IMR-90 (cell line): ENCODE results near the gene FAM241A. TPM values are rescaled to one million over a fixed set of nuclear protein-coding genes. Genes with fewer than 3 reads are reported as not detected.

Experiments
- ATAC-seq: fragments of 200-7000 bp; cut with Tn5 transposase; 2 replicates; pipeline ENCODE4 v1.9.1; 2020; ENCODE audit warnings: low read depth, mild to moderate bottlenecking, moderate library complexity
- BruUV-seq: library from RNA; stranded (reverse); fragments of 400-500 nt; replicated peaks from 2 replicates; lab custom pipeline; 2021; lab: Mats Ljungman, UMichigan
- CTCF ChIA-PET: fragments of 300-600 bp; formaldehyde crosslinking; extraction: SDS; loops from one replicate; lab custom pipeline; 2021; ENCODE audit warnings: antibody characterized with exemption; lab: Yijun Ruan, JAX
- POLR2A ChIA-PET: fragments of 300-600 bp; sonication (Branson Sonifier 250); formaldehyde crosslinking; loops from one replicate; lab custom pipeline; 2022; ENCODE audit warnings: antibody characterized with exemption; ENCODE audit not compliant: unreplicated experiment; lab: Charles Lee
- DNase-seq: peaks from one replicate; pipeline ENCODE4 v3.0.0; 2013
- H2AFZ ChIP-seq: replicated peaks from 2 replicates; pipeline ENCODE3; 2013; ENCODE audit warnings: low read length, mild to moderate bottlenecking; ENCODE audit not compliant: poor library complexity
- H2AK5ac ChIP-seq: 2 replicates; pipeline ENCODE4 v1.6.1; 2013; ENCODE audit warnings: low read depth, low read length, inconsistent platforms
- H2AK9ac ChIP-seq: replicated peaks from 2 replicates; pipeline ENCODE3; 2013; ENCODE audit warnings: mild to moderate bottlenecking, low read depth, low read length, moderate library complexity; ENCODE audit not compliant: poor library complexity
- H2BK120ac ChIP-seq: 2 replicates; pipeline ENCODE4 v1.6.1; 2013; ENCODE audit warnings: low read depth, low read length, inconsistent platforms
- H2BK15ac ChIP-seq: 3 replicates; pipeline ENCODE4 v1.6.1; 2013; ENCODE audit warnings: low read depth, low read length, inconsistent platforms
- H2BK20ac ChIP-seq: 2 replicates; pipeline ENCODE4 v1.6.1; 2013; ENCODE audit warnings: low read depth, mild to moderate bottlenecking, inconsistent platforms, low read length, moderate library complexity
- H2BK5ac ChIP-seq: 2 replicates; pipeline ENCODE4 v1.6.1; 2013; ENCODE audit warnings: mild to moderate bottlenecking, low read depth, low read length, inconsistent platforms; ENCODE audit not compliant: poor library complexity, severe bottlenecking
- H3K14ac ChIP-seq: replicated peaks from 2 replicates; pipeline ENCODE4 v1.6.1; 2013; ENCODE audit warnings: low read depth, low read length, inconsistent platforms
- H3K18ac ChIP-seq: 2 replicates; pipeline ENCODE4 v1.6.1; 2013; ENCODE audit warnings: low read depth, low read length, control low read depth
- H3K23ac ChIP-seq: 2 replicates; pipeline ENCODE4 v1.6.1; 2013; ENCODE audit warnings: low read depth, low read length, inconsistent platforms
- H3K27ac ChIP-seq: 2 replicates; pipeline ENCODE4 v1.5.1; 2013; ENCODE audit warnings: mild to moderate bottlenecking, control low read depth, low read length; ENCODE audit not compliant: insufficient read depth
- H3K27me3 ChIP-seq: 2 replicates; pipeline ENCODE4 v1.6.1; 2013; ENCODE audit warnings: low read length; ENCODE audit not compliant: control insufficient read depth, insufficient read depth
- H3K36me3 ChIP-seq: 2 replicates; pipeline ENCODE4 v1.6.1; 2013; ENCODE audit warnings: low read length, mixed read lengths; ENCODE audit not compliant: control insufficient read depth, insufficient read depth
- H3K4ac ChIP-seq: 2 replicates; pipeline ENCODE4 v1.6.1; 2013; ENCODE audit warnings: low read depth, low read length, inconsistent platforms
- H3K4me1 ChIP-seq: 2 replicates; pipeline ENCODE4 v1.6.1; 2013; ENCODE audit warnings: low read length, mixed read lengths; ENCODE audit not compliant: control insufficient read depth, insufficient read depth
- H3K4me2 ChIP-seq: 2 replicates; pipeline ENCODE4 v1.6.1; 2013; ENCODE audit warnings: low read depth, mild to moderate bottlenecking, control low read depth, low read length, moderate library complexity
- H3K4me3 ChIP-seq: 2 replicates; pipeline ENCODE4 v1.5.1; 2013; ENCODE audit warnings: low read depth, mild to moderate bottlenecking, control low read depth, low read length, moderate library complexity; ENCODE audit not compliant: insufficient read depth
- H3K56ac ChIP-seq: 2 replicates; pipeline ENCODE4 v1.6.1; 2013; ENCODE audit warnings: low read length, inconsistent platforms; ENCODE audit not compliant: insufficient read depth; ENCODE audit errors: extremely low read depth
- H3K79me1 ChIP-seq, 2 experiments: 2 replicates each; pipeline ENCODE4 v1.6.1; 2013; ENCODE audit warnings: low read length in 2 of 2, inconsistent platforms in 1 of 2, low read depth in 1 of 2
- H3K9ac ChIP-seq: 2 replicates; pipeline ENCODE4 v1.6.1; 2013; ENCODE audit warnings: low read depth, low read length, control low read depth
- H3K9me1 ChIP-seq: 2 replicates; pipeline ENCODE4 v1.6.1; 2013; ENCODE audit warnings: low read length, inconsistent platforms; ENCODE audit not compliant: insufficient read depth
- H3K9me3 ChIP-seq: 2 replicates; pipeline ENCODE4 v1.6.1; 2013; ENCODE audit warnings: low read length; ENCODE audit not compliant: control insufficient read depth, insufficient read depth
- H4K20me1 ChIP-seq: 2 replicates; pipeline ENCODE4 v1.6.1; 2013; ENCODE audit warnings: low read length, inconsistent platforms; ENCODE audit not compliant: insufficient read depth
- H4K5ac ChIP-seq: 2 replicates; pipeline ENCODE4 v1.6.1; 2013; ENCODE audit warnings: mild to moderate bottlenecking, low read depth, low read length, control low read depth
- H4K8ac ChIP-seq, 2 experiments: 2 replicates each; pipeline ENCODE4 v1.6.1; 2013; ENCODE audit warnings: low read depth in 2 of 2, low read length in 2 of 2, control low read depth in 1 of 2, inconsistent platforms in 1 of 2
- H4K91ac ChIP-seq: 2 replicates; pipeline ENCODE4 v1.6.1; 2013; ENCODE audit warnings: low read depth, low read length, inconsistent platforms; ENCODE audit not compliant: insufficient read depth
- ELK1 ChIP-seq: fragments of 150-350 bp; IDR thresholded peaks from 2 replicates; pipeline ENCODE4 v1.6.1; 2016; ENCODE audit warnings: low read depth, mild to moderate bottlenecking, low read length, moderate library complexity, borderline replicate concordance
- FOS ChIP-seq: fragments of 150-350 bp; IDR thresholded peaks from 2 replicates; pipeline ENCODE4 v1.6.1; 2016; ENCODE audit warnings: low read depth, low read length
- MAZ ChIP-seq: IDR thresholded peaks from 2 replicates; pipeline ENCODE4 v1.6.1; 2012; ENCODE audit warnings: low read depth, mild to moderate bottlenecking, low read length, improper control_type of control experiment, moderate library complexity, borderline replicate concordance
- POLR2A ChIP-seq: IDR thresholded peaks from 2 replicates; pipeline ENCODE4 v1.6.1; 2012; ENCODE audit warnings: mild to moderate bottlenecking, low read depth, low read length
- RCOR1 ChIP-seq: IDR thresholded peaks from 2 replicates; pipeline ENCODE4 v1.6.1; 2012; ENCODE audit warnings: mild to moderate bottlenecking, low read length, improper control_type of control experiment; ENCODE audit not compliant: insufficient replicate concordance
- RFX5 ChIP-seq: IDR thresholded peaks from 2 replicates; pipeline ENCODE4 v1.8.0; 2012; ENCODE audit warnings: low read depth, mild to moderate bottlenecking, low read length, moderate library complexity
- dilution Hi-C: fragments of 300-500 bp; cut with HindIII; formaldehyde crosslinking; loops from one replicate; pipeline ENCODE4 v1.14.3; 2018; ENCODE audit warnings: low sequenced_read_pairs; ENCODE audit not compliant: unreplicated experiment
- in situ Hi-C: fragments of 300-500 bp; cut with MboI; formaldehyde crosslinking; loops from 3 replicates; pipeline ENCODE4 v1.14.3; 2019; ENCODE audit warnings: low sequenced_read_pairs, inconsistent platforms, mixed read lengths
- intact Hi-C: fragments of 100-400 bp; cut with micrococcal nuclease; formaldehyde crosslinking; loops from 2 replicates; pipeline ENCODE4 v1.10.0; 2022
- polyA plus RNA-seq, 3 experiments: library from polyadenylated mRNA; depleted of rRNA; stranded (reverse); fragments of >200 nt; gene quantifications; 2 replicates each; pipeline ENCODE4 v1.2.3, GENCODE V29; 2012; ENCODE audit warnings: low replicate concordance in 1 of 3
- total RNA-seq: library from RNA; depleted of rRNA; stranded (reverse); fragments of >200 nt; gene quantifications from 2 replicates; pipeline ENCODE4 v1.2.3, GENCODE V29; 2012

Gene FAM241A
- total and polyA plus RNA-seq, 2 of the 4 experiments (the other 2 are of a cell fraction), result under 0.01 to 0.24 TPM

DNA sequence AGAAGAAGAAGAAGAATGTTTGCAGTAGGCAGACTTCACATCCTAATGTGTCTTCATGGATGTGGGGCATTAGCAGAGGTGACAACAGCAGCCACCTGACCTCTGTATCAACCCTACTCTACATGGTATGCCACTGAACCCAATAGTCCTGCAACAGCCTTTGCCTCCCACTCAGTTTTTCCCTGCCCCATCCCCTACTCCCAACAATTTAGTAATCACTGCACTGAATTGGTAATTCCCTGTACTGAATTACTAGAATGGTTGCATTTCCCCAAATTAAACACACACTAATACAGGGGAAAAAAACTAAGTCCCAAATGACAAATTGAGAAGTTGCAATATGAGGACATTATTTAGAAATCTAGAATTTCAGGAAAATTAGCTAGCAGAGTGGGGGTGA, 31.4 kb upstream of the FAM241A start:
- H3K79me1 ChIP-seq, result no peaks in the 10 kb centered on the region
- no peaks in the 10 kb centered on the region; the same call in 1 of the 2 replicates for H3K4me1 ChIP-seq
- no peak overlapping the region for H2AFZ ChIP-seq
- no peak overlapping the region for H4K91ac ChIP-seq
- no TSS peak for BruUV-seq
- no peak overlapping the region for H2BK120ac ChIP-seq
- no peak overlapping the region for H3K23ac ChIP-seq
- ATAC-seq (no peak), DNase-seq (no peak)
- CTCF ChIA-PET, result no interaction called here
- H3K9ac ChIP-seq, result no peak overlapping the region
- intact Hi-C loops (loop anchor here (1.0 kb wide), 1 partner anchor 31 kb away; the partner anchor contains the start of gene FAM241A), in situ Hi-C loops (no loop called here), dilution Hi-C loops (no loop called here)
- H3K56ac ChIP-seq, result no peak overlapping the region
- no peak overlapping the region for H2AK5ac ChIP-seq
- no peak overlapping the region for H3K14ac ChIP-seq
- no peak overlapping the region for H3K4me2 ChIP-seq
- H4K8ac ChIP-seq, result no peak overlapping the region
- H3K18ac ChIP-seq, result no peak overlapping the region
- TF ChIP-seq FOS (no peak), MAZ (no peak), RFX5 (no peak), ELK1 (no peak), RCOR1 (no peak), POLR2A (no peak)
- no peak overlapping the region for H3K27ac ChIP-seq
- no peaks in the 10 kb centered on the region; the same call in 1 of the 2 replicates for H3K9me1 ChIP-seq
- H3K36me3 ChIP-seq, result no peaks in the 10 kb centered on the region
- H3K9me3 ChIP-seq, result no peaks in the 10 kb centered on the region
- no peak overlapping the region for H3K4me3 ChIP-seq
- H2AK9ac ChIP-seq, result no peak overlapping the region
- H3K27me3 ChIP-seq, result no peaks in the 10 kb centered on the region; the same call in 1 of the 2 replicates
- H2BK20ac ChIP-seq, result no peak overlapping the region
- H2BK15ac ChIP-seq, result no peak overlapping the region
- H4K20me1 ChIP-seq, result no peaks in the 10 kb centered on the region
- H3K4ac ChIP-seq, result no peak overlapping the region
- H4K5ac ChIP-seq, result no peak overlapping the region
- no peak overlapping the region for H2BK5ac ChIP-seq
- POLR2A ChIA-PET, result no interaction called here
